ENCODE results near the gene GAS2. TPM values are rescaled to one million over a fixed set of nuclear protein-coding genes. Genes with fewer than 3 reads are reported as not detected.

GAS2 gene
- total RNA-seq = 42.8 TPM

DNA sequence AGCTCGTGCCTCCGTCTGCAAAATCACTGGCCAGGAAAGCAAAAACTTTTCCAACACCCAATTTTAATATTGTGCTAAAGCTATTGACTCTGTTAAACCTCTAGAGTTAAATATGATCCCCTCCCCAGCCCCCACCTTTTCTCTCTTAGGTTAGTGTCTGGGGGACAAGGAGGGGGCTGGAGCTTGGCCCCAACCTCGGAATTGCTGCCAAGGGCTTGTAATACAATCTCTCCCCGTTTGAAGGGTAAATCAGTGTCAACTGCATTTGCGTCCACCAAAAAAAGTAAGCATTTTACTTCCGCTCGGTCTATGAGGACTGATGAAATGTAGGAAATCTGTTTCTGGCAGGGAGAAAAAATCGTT is at the start of gene GAS2:
Gene GAS2, plus strand, starts transcription at position 287 of the 363 bp plus-strand sequence. CDS start 8,259 bp downstream, outside the sequence.
- Histone ChIP-seq H3K36me3 (ENCODE audit: control insufficient read depth in 3 of 3, insufficient read depth in 3 of 3, low read length in 3 of 3) (no peaks in the 10 kb centered on the region), H3K9ac (ENCODE audit: low read depth in 1 of 3, low read length in 3 of 3) (peak within 1 kb of the TSS; percentile 23 to 87 (median 74)), H3K27ac (ENCODE audit: low read depth, low read length) (peak within 1 kb of the TSS; percentile 66), H3K9me3 (ENCODE audit: control insufficient read depth in 3 of 3, low read length in 3 of 3) (no peaks in the 10 kb centered on the region), H3K4me3 (ENCODE audit: low read length in 3 of 3) (peak within 1 kb of the TSS; percentile 64 to 81 (median 77)), H3K27me3 (ENCODE audit: control insufficient read depth in 3 of 3, insufficient read depth in 3 of 3, low read length in 3 of 3) (no peaks in the 10 kb centered on the region), H3K4me1 (ENCODE audit: control insufficient read depth in 3 of 3, insufficient read depth in 3 of 3, low read length in 3 of 3) (peaks cover 0 to 10% (median 3%) of the 10 kb centered on the region in 3 donors)

DNA sequence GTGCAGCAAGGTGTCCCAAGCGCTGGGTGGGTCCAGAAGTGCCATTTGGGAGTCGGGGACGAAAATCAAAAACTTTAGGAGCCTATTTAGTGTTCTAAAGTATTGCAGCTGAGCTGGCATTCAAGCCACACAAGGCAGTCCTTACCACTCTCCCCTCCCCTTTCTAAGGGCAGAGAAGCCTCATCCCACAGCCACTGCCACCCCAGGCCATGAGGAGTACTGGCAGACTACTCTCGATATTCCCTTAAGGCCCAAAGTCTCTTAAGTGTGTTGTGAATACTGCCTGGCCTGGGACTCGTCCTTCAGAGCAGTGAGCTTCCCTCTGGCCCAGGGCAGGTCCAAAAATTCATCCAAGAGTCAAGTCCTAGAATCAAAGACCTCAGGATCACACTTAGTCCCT is 48.5 kb upstream of the GAS2 start:
- Histone ChIP-seq H3K27ac (ENCODE audit: low read depth, low read length) (no peak overlapping the region), H3K9ac (ENCODE audit: low read depth in 1 of 3, low read length in 3 of 3) (no peak overlapping the region), H3K4me3 (ENCODE audit: low read length in 3 of 3) (no peak overlapping the region), H3K36me3 (ENCODE audit: control insufficient read depth in 3 of 3, insufficient read depth in 3 of 3, low read length in 3 of 3) (no peaks in the 10 kb centered on the region), H3K27me3 (ENCODE audit: control insufficient read depth in 3 of 3, insufficient read depth in 3 of 3, low read length in 3 of 3) (no peaks in the 10 kb centered on the region), H3K9me3 (ENCODE audit: control insufficient read depth in 3 of 3, low read length in 3 of 3) (no peaks in the 10 kb centered on the region), H3K4me1 (ENCODE audit: control insufficient read depth in 3 of 3, insufficient read depth in 3 of 3, low read length in 3 of 3) (no peaks in the 10 kb centered on the region)

DNA sequence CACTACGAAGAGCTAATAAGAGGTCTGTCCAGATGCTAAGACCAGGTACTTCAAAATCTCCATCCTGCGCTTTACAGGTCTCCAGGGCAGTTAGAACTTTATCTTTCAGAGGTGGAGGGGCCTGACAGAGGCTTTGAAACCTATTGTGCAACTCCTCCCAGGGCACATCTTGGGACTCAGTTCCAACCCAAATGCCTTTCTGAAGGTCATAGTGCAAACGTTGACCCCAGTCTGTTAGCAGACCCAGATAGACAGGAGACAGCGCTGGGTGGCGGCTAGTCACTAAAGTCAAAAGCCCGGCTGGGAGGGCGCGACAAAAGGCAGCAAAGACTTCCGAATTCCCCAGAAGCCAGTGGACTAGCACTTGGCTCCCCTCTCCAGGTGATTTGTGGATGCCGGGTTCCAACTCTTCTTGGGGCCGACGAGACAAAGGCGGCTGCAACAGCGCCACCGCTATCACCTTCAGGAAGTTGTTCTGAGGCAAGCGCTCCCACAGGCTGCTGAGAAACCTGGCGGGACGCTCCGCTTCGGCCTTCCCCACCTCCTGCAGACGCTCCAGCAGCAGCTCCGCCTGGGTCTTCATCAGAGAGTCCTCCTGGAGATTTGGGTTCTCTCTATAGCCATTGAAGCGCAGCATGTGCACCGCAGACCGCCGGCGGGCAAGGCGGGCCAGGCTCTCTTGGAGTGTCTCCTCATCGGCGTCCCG is 41.5 kb upstream of the GAS2 start:
- no peaks in the 10 kb centered on the region for H3K27me3 ChIP-seq (ENCODE audit: control insufficient read depth in 3 of 3, insufficient read depth in 3 of 3, low read length in 3 of 3)

DNA sequence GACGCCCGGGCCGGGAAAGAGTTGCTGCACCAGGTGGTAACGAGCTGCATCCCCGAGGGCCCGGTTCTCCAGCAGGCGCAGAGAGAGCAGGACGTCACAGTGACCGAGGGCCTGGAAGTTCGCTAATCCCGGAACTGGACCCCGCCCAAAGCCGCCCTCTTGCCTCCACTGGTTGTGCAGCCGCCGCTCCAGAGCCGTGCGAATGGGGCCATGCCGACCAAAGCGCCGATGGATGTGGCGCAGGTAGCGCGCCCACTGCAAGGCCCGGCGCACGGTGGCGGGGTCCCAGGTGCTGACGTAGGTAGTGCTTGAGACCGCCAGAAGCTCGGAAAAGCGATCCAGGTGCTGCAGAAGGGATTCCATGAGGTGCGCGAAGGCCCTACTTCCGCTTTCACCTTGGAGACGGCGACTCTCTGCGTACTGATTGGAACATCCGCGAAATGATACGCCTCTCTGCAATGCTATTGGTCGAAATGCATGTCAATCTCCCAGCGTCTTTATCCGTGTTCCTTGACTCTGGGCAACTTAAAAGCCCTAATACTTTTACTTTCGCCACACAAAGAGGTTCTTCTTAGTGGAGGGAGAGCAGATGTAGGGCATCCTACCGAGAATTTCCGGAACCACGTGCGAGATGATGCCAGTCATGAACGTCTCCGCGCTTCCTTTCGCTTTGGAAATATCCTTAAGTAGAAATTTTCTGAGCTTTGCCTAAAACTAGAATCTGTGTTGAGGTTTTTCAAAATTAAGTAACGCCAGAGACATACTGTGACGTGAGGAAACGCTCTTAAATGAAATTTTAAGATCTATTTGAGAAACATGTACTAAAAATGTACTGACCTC is 40.7 kb upstream of the GAS2 start, which contains the start of gene FANCF:
Gene FANCF, minus strand, starts transcription at position 376 of the 840 bp plus-strand sequence. Its CDS starts 13 bp downstream, at position 363.
- Histone ChIP-seq H3K9ac (ENCODE audit: low read depth in 1 of 3, low read length in 3 of 3) (peak within 1 kb of the TSS; percentile 86 to 97 (median 89)), H3K27ac (ENCODE audit: low read depth, low read length) (peak within 1 kb of the TSS; percentile 85), H3K36me3 (ENCODE audit: control insufficient read depth in 3 of 3, insufficient read depth in 3 of 3, low read length in 3 of 3) (no peaks in the 10 kb centered on the region), H3K4me3 (ENCODE audit: low read length in 3 of 3) (peak within 1 kb of the TSS; percentile 88 to 100 (median 98)), H3K27me3 (ENCODE audit: control insufficient read depth in 3 of 3, insufficient read depth in 3 of 3, low read length in 3 of 3) (no peaks in the 10 kb centered on the region), H3K9me3 (ENCODE audit: control insufficient read depth in 3 of 3, low read length in 3 of 3) (no peaks in the 10 kb centered on the region), H3K4me1 (ENCODE audit: control insufficient read depth in 3 of 3, insufficient read depth in 3 of 3, low read length in 3 of 3) (peaks cover 5 to 10% (median 5%) of the 10 kb centered on the region in 3 donors)

More for the DNA sequence above, 41.5 kb upstream of the GAS2 start:
- H3K9ac ChIP-seq (ENCODE audit: low read depth in 1 of 3, low read length in 3 of 3) = peak overlapping the region; percentile 86 to 97 (median 89)
- H3K4me3 ChIP-seq (ENCODE audit: low read length in 3 of 3) = peak overlapping the region; percentile 88 to 100 (median 98)
- H3K9me3 ChIP-seq (ENCODE audit: control insufficient read depth in 3 of 3, low read length in 3 of 3) = no peaks in the 10 kb centered on the region
- no peaks in the 10 kb centered on the region for H3K36me3 ChIP-seq (ENCODE audit: control insufficient read depth in 3 of 3, insufficient read depth in 3 of 3, low read length in 3 of 3)
- peak overlapping the region; percentile 85 for H3K27ac ChIP-seq (ENCODE audit: low read depth, low read length)
- peaks cover 5 to 10% (median 5%) of the 10 kb centered on the region in 3 donors for H3K4me1 ChIP-seq (ENCODE audit: control insufficient read depth in 3 of 3, insufficient read depth in 3 of 3, low read length in 3 of 3)

DNA sequence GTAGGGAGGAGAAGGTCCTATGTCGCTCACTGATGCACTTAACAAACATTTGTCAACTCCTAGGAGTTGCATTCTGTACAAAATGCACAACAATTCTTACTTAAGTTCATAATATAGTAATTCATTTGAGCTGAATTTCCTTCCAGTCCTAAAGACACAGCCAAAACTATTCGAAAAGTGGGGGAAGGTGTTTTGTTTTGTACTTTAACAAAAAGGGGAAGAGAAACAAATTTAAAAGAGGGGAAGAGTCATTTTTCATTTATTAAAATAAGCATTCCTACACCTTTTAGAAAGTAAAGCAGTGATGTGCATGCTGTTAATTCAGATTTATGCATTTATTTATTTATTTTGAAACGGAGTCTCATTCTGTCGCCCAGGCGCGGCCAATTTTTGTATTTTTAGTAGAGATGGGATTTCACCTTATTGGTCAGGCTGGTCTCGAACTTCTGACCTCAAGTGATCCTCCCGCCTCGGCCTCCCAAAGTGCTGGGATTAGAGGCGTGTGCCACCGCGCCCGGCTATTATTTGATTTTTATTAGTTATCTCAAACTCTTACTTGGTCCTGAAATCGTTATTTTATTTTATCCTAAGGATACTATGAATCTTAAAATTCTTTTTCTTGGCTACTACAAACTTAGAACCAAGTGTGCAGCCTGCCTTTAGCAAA is 39.7 kb upstream of the GAS2 start:
- Histone ChIP-seq H3K4me1 (ENCODE audit: control insufficient read depth in 3 of 3, insufficient read depth in 3 of 3, low read length in 3 of 3) (peaks cover 5 to 10% (median 5%) of the 10 kb centered on the region in 3 donors), H3K27ac (ENCODE audit: low read depth, low read length) (no peak overlapping the region), H3K27me3 (ENCODE audit: control insufficient read depth in 3 of 3, insufficient read depth in 3 of 3, low read length in 3 of 3) (no peaks in the 10 kb centered on the region), H3K9me3 (ENCODE audit: control insufficient read depth in 3 of 3, low read length in 3 of 3) (no peaks in the 10 kb centered on the region), H3K9ac (ENCODE audit: low read depth in 1 of 3, low read length in 3 of 3) (peak overlapping the region in 1 of 3 donors; percentile 86), H3K4me3 (ENCODE audit: low read length in 3 of 3) (peak overlapping the region in 1 of 3 donors; percentile 88), H3K36me3 (ENCODE audit: control insufficient read depth in 3 of 3, insufficient read depth in 3 of 3, low read length in 3 of 3) (no peaks in the 10 kb centered on the region)

DNA sequence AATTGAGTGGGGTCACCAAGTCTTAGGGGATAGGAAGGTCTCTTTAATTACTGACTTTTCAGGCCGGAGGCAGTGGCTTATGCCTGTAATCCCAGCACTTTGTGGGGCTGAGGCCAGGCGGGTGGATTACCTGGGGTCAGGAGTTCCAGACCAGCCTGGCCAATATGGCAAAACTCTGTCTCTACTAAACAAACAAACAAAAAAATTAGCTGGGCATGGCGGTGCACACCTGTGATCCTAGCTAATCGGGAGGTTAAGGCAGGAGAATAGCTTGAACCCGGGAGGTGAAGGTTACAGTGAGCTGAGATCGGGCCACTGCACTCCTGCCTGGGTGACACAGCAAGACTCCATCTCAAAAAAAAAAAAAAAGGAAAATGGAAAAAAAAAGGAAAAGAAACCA is 39.0 kb upstream of the GAS2 start:
- H3K4me3 ChIP-seq (ENCODE audit: low read length in 3 of 3) = no peak overlapping the region
- no peak overlapping the region for H3K27ac ChIP-seq (ENCODE audit: low read depth, low read length)
- no peaks in the 10 kb centered on the region for H3K27me3 ChIP-seq (ENCODE audit: control insufficient read depth in 3 of 3, insufficient read depth in 3 of 3, low read length in 3 of 3)
- H3K36me3 ChIP-seq (ENCODE audit: control insufficient read depth in 3 of 3, insufficient read depth in 3 of 3, low read length in 3 of 3) = no peaks in the 10 kb centered on the region
- peaks cover 5 to 10% (median 5%) of the 10 kb centered on the region in 3 donors for H3K4me1 ChIP-seq (ENCODE audit: control insufficient read depth in 3 of 3, insufficient read depth in 3 of 3, low read length in 3 of 3)
- H3K9ac ChIP-seq (ENCODE audit: low read depth in 1 of 3, low read length in 3 of 3) = no peak overlapping the region
- no peaks in the 10 kb centered on the region for H3K9me3 ChIP-seq (ENCODE audit: control insufficient read depth in 3 of 3, low read length in 3 of 3)

DNA sequence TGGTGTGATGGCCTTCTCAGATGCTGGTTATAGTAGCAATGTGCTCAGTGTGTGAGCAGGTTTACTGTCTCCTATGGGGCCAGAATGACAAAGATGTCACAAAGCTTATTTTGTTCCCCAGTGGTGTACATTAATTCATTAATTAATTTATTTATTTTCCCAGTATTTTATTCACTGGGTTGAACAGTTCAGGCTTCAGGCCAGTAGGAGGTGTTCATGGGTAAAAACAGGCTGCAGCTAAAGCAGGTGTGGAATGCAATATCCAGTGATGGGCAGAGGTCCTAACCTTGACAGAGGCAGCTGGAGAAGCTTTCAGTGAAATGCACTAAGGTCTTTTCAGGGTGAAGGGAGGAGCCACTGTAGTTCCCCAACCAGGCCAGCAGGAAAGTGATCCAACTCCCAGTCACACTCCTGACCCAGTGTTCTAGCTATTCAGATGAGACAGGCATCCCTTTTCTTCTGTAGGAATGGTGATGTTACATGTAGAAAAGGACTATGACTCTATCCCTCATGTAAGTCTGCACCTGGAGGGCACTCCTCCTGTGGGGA is 33.0 kb upstream of the GAS2 start:
- no peaks in the 10 kb centered on the region for H3K4me1 ChIP-seq (ENCODE audit: control insufficient read depth in 3 of 3, insufficient read depth in 3 of 3, low read length in 3 of 3)
- no peak overlapping the region for H3K4me3 ChIP-seq (ENCODE audit: low read length in 3 of 3)
- H3K27me3 ChIP-seq (ENCODE audit: control insufficient read depth in 3 of 3, insufficient read depth in 3 of 3, low read length in 3 of 3) = no peaks in the 10 kb centered on the region
- no peak overlapping the region for H3K9ac ChIP-seq (ENCODE audit: low read depth in 1 of 3, low read length in 3 of 3)
- H3K36me3 ChIP-seq (ENCODE audit: control insufficient read depth in 3 of 3, insufficient read depth in 3 of 3, low read length in 3 of 3) = no peaks in the 10 kb centered on the region
- H3K27ac ChIP-seq (ENCODE audit: low read depth, low read length) = no peak overlapping the region
- H3K9me3 ChIP-seq (ENCODE audit: control insufficient read depth in 3 of 3, low read length in 3 of 3) = no peaks in the 10 kb centered on the region

DNA sequence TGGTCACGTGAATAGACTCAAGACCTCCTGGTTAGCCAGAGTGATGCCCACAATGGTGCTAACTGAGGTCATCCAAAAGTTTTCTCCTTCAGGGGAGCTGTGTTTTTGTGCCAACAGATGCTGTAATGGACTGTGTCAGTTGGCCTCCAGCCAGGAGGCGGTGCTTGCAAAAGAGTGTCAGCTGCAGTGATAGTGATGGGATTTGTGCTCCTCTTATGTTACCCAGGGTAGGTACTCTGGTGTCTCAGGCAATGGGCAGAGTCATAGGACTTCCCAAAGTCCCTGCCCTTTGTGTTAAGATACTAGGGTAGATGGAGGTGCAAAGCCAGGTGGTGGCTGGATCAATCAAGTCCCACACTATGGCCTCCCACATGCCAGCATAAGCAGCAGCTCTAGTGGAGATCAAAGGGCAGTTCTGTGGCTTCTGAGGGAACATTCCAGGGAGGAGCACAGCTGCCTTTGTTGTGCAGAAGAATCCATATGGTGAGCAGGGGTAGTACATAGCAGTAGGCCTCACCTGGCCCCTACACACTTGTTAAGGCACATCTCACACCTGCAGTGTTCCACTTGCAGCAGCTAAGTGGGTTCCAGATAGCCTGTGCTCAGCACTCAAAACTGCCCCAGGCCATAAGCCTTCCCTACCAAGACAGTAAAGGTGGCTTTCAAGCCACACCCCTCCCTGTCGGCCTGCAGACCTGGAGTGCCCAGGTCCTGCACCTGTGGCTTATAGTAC is 31.3 kb upstream of the GAS2 start:
- no peak overlapping the region for H3K9ac ChIP-seq (ENCODE audit: low read depth in 1 of 3, low read length in 3 of 3)
- no peaks in the 10 kb centered on the region for H3K36me3 ChIP-seq (ENCODE audit: control insufficient read depth in 3 of 3, insufficient read depth in 3 of 3, low read length in 3 of 3)
- no peak overlapping the region for H3K4me3 ChIP-seq (ENCODE audit: low read length in 3 of 3)
- no peaks in the 10 kb centered on the region for H3K27me3 ChIP-seq (ENCODE audit: control insufficient read depth in 3 of 3, insufficient read depth in 3 of 3, low read length in 3 of 3)
- no peak overlapping the region for H3K27ac ChIP-seq (ENCODE audit: low read depth, low read length)
- H3K4me1 ChIP-seq (ENCODE audit: control insufficient read depth in 3 of 3, insufficient read depth in 3 of 3, low read length in 3 of 3) = no peaks in the 10 kb centered on the region
- H3K9me3 ChIP-seq (ENCODE audit: control insufficient read depth in 3 of 3, low read length in 3 of 3) = no peaks in the 10 kb centered on the region

DNA sequence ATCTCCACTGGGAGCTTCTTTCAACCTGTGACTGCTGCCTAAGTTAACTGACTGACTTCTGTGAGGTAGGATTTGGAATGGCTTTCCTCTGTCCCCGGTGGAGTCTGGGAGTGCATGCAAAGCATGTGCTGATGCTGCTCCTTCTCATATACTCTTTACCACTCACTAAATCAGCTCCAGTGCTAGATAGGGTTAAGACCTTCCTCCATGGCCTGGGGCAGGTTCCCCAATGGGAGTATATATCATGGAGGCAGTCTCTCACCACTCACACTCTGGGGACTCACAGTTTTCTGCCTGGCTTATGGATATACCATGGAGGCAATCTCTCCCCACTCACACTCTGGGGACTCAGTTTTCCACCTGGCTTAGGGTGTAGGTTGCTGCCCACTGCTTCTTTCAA is 30.7 kb upstream of the GAS2 start:
- Histone ChIP-seq H3K27ac (ENCODE audit: low read depth, low read length) (no peak overlapping the region), H3K4me3 (ENCODE audit: low read length in 3 of 3) (no peak overlapping the region), H3K9ac (ENCODE audit: low read depth in 1 of 3, low read length in 3 of 3) (no peak overlapping the region)

More for the DNA sequence above, 30.7 kb upstream of the GAS2 start:
- Histone ChIP-seq H3K36me3 (ENCODE audit: control insufficient read depth in 3 of 3, insufficient read depth in 3 of 3, low read length in 3 of 3) (no peaks in the 10 kb centered on the region), H3K4me1 (ENCODE audit: control insufficient read depth in 3 of 3, insufficient read depth in 3 of 3, low read length in 3 of 3) (no peaks in the 10 kb centered on the region), H3K27me3 (ENCODE audit: control insufficient read depth in 3 of 3, insufficient read depth in 3 of 3, low read length in 3 of 3) (no peaks in the 10 kb centered on the region), H3K9me3 (ENCODE audit: control insufficient read depth in 3 of 3, low read length in 3 of 3) (no peaks in the 10 kb centered on the region)
